Measurements from ENCODE around the gene SMIM7.

Gene SMIM7

GRCh38 chr19:16623576-16623975, 36.4 kb downstream of the SMIM7 start:
- H3K4me3 ChIP-seq: no peak overlapping the region
- TF ChIP-seq CTCF (IDR thresholded peaks at IDR 0.05): no peak
- H3K27ac ChIP-seq: no peak overlapping the region
- DNase-seq (ENCODE audit: low spot score): no peak

- TF ChIP-seq CTCF (IDR thresholded peaks at IDR 0.05): no peak
These were observed 36.9 kb downstream of the SMIM7 start for GRCh38 chr19:16623066-16623465.

GRCh38 chr19:16621165-16621800, 38.7 kb downstream of the SMIM7 start:
- no peak overlapping the region for H3K27ac ChIP-seq
- H3K4me3 ChIP-seq: no peak overlapping the region
- no peak for TF ChIP-seq CTCF (IDR thresholded peaks at IDR 0.05)
- DNase-seq (ENCODE audit: low spot score): no peak

More at GRCh38 chr19:16623066-16623465, 36.9 kb downstream of the SMIM7 start:
- H3K27ac ChIP-seq: no peak overlapping the region
- H3K4me3 ChIP-seq: no peak overlapping the region
- no peak for DNase-seq (ENCODE audit: low spot score)

- no peak for TF ChIP-seq CTCF (IDR thresholded peaks at IDR 0.05)
- no peak for DNase-seq (ENCODE audit: low spot score)
- Histone ChIP-seq H3K4me3 (no peak overlapping the region), H3K27ac (no peak overlapping the region)
These were observed 39.4 kb downstream of the SMIM7 start for GRCh38 chr19:16620584-16620983.

GRCh38 chr19:16620018-16620417, 39.9 kb downstream of the SMIM7 start:
- no peak for TF ChIP-seq CTCF (IDR thresholded peaks at IDR 0.05)
- H3K4me3 ChIP-seq: no peak overlapping the region
- no peak overlapping the region for H3K27ac ChIP-seq
- no peak for DNase-seq (ENCODE audit: low spot score)

GRCh38 chr19:16619457-16619856, 40.5 kb downstream of the SMIM7 start:
- H3K4me3 ChIP-seq: no peak overlapping the region
- DNase-seq (ENCODE audit: low spot score): no peak
- H3K27ac ChIP-seq: no peak overlapping the region
- no peak for TF ChIP-seq CTCF (IDR thresholded peaks at IDR 0.05)

- TF ChIP-seq CTCF (IDR thresholded peaks at IDR 0.05): no peak
- DNase-seq (ENCODE audit: low spot score): no peak
- no peak overlapping the region for H3K4me3 ChIP-seq
- H3K27ac ChIP-seq: no peak overlapping the region
These were observed 41.7 kb downstream of the SMIM7 start for GRCh38 chr19:16618248-16618647.
